ENCODE measurements around the gene SLC12A3. TPM values are rescaled to one million over a fixed set of nuclear protein-coding genes. Genes with fewer than 3 reads are reported as not detected.
"Not testable (repeated sequence)": the region's sequence is repeated elsewhere in the genome, so short reads cannot be mapped to it uniquely, and the experiment has no call there.

The SLC12A3 gene
- total and polyA plus RNA-seq, 5 donors from 2014 or later, result not detected

DNA sequence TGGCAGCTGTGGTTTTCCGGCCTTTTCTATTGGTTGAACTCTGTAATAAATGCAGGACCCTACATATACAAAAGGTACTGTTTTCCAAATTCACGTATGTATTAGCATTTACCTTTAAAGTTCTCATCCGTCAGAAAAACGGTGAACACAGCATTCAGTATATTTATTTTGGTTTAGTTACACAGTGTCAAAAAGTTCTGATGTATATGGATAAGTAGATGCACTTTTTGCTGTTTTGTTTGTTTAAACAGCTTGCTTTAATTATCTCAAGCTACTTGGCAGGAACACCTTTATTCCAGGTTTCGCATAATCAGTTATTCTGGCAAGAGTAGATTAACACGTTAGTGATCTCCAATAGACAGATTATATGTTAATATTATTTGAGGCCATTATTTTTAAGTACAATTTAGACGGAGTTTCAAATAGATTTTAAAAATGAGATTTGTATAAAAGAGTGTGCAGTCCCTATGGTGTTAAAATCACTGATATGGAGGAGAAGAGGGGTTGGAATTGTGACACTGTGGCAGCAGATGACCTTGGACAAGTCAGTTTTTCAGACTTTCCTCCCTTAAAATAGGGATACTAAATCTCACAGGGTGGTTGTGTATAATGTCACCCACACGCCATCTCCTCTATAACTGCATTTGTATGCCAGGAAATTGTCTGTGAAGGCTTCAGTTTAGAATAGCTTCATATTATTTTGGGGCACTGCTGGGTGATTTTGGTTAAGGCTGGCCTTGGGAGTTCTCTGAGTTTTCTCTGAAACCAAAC is 69.0 kb downstream of the SLC12A3 start:
- Histone ChIP-seq H3K27me3 (ENCODE audit: control insufficient read depth, insufficient read depth, low read length) (no peaks in the 10 kb centered on the region), H3K36me3 (ENCODE audit: control insufficient read depth, insufficient read depth, low read length) (peaks cover 40% of the 10 kb centered on the region), H3K9me3 (ENCODE audit: control insufficient read depth in 2 of 2, low read length in 2 of 2) (no peaks in the 10 kb centered on the region), H3K27ac (ENCODE audit: insufficient read depth, low read length, poor library complexity, severe bottlenecking) (peak overlapping the region; percentile 89), H3K4me1 (ENCODE audit: control insufficient read depth, insufficient read depth, low read length, poor library complexity, severe bottlenecking) (peaks cover 62% of the 10 kb centered on the region), H3K4me3 (ENCODE audit: low read depth, low read length) (peak overlapping the region; percentile 99)
- H3K36me3 Mint-ChIP-seq, result peaks cover 38% of the 10 kb centered on the region
- ATAC-seq (ENCODE audit: low read depth in 2 of 2), result no peak
- no peaks in the 10 kb centered on the region for H3K9me3 Mint-ChIP-seq
- DNase-seq, result peak in 1 of 3 donors; percentile 26
- peaks cover 5% of the 10 kb centered on the region for H3K27me3 Mint-ChIP-seq
- peak overlapping the region; percentile 94 to 99 (median 99) for H3K4me3 Mint-ChIP-seq
- H3K27ac Mint-ChIP-seq, result peak overlapping the region; percentile 91 to 98 (median 95)
- H3K4me1 Mint-ChIP-seq, result peaks cover 30 to 63% (median 47%) of the 10 kb centered on the region in 4 donors

DNA sequence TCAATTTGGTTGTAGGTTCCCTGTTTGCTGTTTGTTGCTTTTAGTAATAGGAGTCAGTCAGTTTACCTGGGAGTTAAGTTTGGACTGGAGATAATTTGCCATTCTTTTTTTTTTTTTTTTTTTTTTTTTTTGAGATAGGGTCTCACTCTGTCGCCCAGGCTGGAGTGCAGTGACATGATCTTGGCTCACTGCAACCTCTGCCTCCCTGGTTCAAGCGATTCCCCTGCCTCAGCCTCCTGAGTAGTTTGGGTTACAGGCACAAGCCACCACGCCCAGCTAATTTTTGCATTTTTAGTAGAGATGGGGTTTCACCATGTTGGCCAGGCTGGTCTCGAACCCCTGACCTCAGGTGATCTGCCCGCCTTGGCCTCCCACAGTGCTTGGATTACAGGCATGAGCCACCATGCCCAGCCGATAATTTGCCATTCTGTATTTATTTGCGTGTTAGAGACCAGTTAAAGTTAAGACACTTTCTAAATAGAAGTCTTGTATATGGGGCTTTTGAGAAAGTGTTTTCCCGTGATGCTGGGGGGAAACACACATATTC is 69.7 kb downstream of the SLC12A3 start:
- H3K27ac Mint-ChIP-seq, result peak overlapping the region; percentile 84 to 95 (median 91)
- H3K36me3 Mint-ChIP-seq, result peaks cover 45% of the 10 kb centered on the region
- not testable (repeated sequence) for DNase-seq; ATAC-seq (ENCODE audit: low read depth in 2 of 2); H3K9me3 Mint-ChIP-seq; H3K27me3 Mint-ChIP-seq; H3K27me3 ChIP-seq (ENCODE audit: control insufficient read depth, insufficient read depth, low read length); H3K9me3 ChIP-seq (ENCODE audit: control insufficient read depth in 2 of 2, low read length in 2 of 2)
- H3K36me3 ChIP-seq (ENCODE audit: control insufficient read depth, insufficient read depth, low read length), result peaks cover 46% of the 10 kb centered on the region
- H3K27ac ChIP-seq (ENCODE audit: insufficient read depth, low read length, poor library complexity, severe bottlenecking), result peak overlapping the region; percentile 89
- H3K4me1 ChIP-seq (ENCODE audit: control insufficient read depth, insufficient read depth, low read length, poor library complexity, severe bottlenecking), result peaks cover 68% of the 10 kb centered on the region
- peak overlapping the region; percentile 99 for H3K4me3 ChIP-seq (ENCODE audit: low read depth, low read length)
- H3K4me3 Mint-ChIP-seq, result peak overlapping the region; percentile 94 to 99 (median 99)
- peaks cover 33 to 69% (median 54%) of the 10 kb centered on the region in 4 donors for H3K4me1 Mint-ChIP-seq

DNA sequence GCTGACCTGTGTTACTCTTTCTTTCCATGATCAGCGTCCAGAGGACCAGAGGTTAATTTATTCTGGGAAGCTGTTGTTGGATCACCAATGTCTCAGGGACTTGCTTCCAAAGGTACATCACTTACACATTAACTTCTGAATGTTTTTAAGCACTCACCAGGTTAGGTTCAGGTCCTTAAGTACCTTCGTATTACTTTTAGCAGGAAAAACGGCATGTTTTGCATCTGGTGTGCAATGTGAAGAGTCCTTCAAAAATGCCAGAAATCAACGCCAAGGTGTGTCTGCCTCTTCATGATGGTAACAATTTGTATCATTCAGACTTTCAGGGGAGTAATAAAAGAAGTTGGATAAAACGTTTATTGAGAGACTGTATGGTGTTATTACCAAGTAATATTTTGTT is 70.2 kb downstream of the SLC12A3 start:
- H3K27me3 ChIP-seq (ENCODE audit: control insufficient read depth, insufficient read depth, low read length), result no peaks in the 10 kb centered on the region
- H3K36me3 ChIP-seq (ENCODE audit: control insufficient read depth, insufficient read depth, low read length), result peaks cover 51% of the 10 kb centered on the region
- H3K27ac ChIP-seq (ENCODE audit: insufficient read depth, low read length, poor library complexity, severe bottlenecking), result peak overlapping the region; percentile 89
- no peak for DNase-seq
- Mint-ChIP-seq H3K27ac (peak overlapping the region; percentile 22 to 95 (median 84)), H3K9me3 (no peaks in the 10 kb centered on the region), H3K27me3 (peaks cover 5% of the 10 kb centered on the region), H3K36me3 (peaks cover 50% of the 10 kb centered on the region), H3K4me3 (peak overlapping the region; percentile 94 to 99 (median 99)), H3K4me1 (peaks cover 33 to 74% (median 57%) of the 10 kb centered on the region in 4 donors)
- H3K4me3 ChIP-seq (ENCODE audit: low read depth, low read length), result peak overlapping the region; percentile 99
- peaks cover 73% of the 10 kb centered on the region for H3K4me1 ChIP-seq (ENCODE audit: control insufficient read depth, insufficient read depth, low read length, poor library complexity, severe bottlenecking)
- no peaks in the 10 kb centered on the region for H3K9me3 ChIP-seq (ENCODE audit: control insufficient read depth in 2 of 2, low read length in 2 of 2)
- no peak for ATAC-seq (ENCODE audit: low read depth in 2 of 2)

DNA sequence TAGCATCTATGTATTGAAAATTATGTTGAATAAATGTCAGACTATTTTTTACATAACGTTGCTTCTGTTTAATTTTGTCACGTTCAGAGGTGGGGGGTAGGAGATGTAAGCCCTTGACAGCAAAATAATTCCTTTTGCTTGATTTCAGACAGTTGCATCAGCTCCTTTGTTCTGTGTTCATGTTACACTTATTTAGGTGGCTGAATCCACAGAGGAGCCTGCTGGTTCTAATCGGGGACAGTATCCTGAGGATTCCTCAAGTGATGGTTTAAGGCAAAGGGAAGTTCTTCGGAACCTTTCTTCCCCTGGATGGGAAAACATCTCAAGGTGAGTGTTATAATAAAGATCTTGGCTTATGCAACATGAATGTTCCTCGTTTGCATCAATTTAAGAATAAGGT is 71.5 kb downstream of the SLC12A3 start:
- DNase-seq (no peak), ATAC-seq (ENCODE audit: low read depth in 2 of 2) (no peak)
- peaks cover 33 to 68% (median 57%) of the 10 kb centered on the region in 4 donors for H3K4me1 Mint-ChIP-seq
- no peaks in the 10 kb centered on the region for H3K9me3 Mint-ChIP-seq
- H3K4me3 Mint-ChIP-seq, result peak overlapping the region in 3 of 4 donors; percentile 94 to 99 (median 99)
- Histone ChIP-seq H3K36me3 (ENCODE audit: control insufficient read depth, insufficient read depth, low read length) (peaks cover 64% of the 10 kb centered on the region), H3K4me1 (ENCODE audit: control insufficient read depth, insufficient read depth, low read length, poor library complexity, severe bottlenecking) (peaks cover 71% of the 10 kb centered on the region), H3K27me3 (ENCODE audit: control insufficient read depth, insufficient read depth, low read length) (no peaks in the 10 kb centered on the region), H3K9me3 (ENCODE audit: control insufficient read depth in 2 of 2, low read length in 2 of 2) (no peaks in the 10 kb centered on the region), H3K27ac (ENCODE audit: insufficient read depth, low read length, poor library complexity, severe bottlenecking) (peak overlapping the region; percentile 85), H3K4me3 (ENCODE audit: low read depth, low read length) (peak overlapping the region; percentile 99)
- peaks cover 5% of the 10 kb centered on the region for H3K27me3 Mint-ChIP-seq
- peak overlapping the region in 2 of 3 donors; percentile 34 to 40 for H3K27ac Mint-ChIP-seq
- H3K36me3 Mint-ChIP-seq, result peaks cover 53% of the 10 kb centered on the region

DNA sequence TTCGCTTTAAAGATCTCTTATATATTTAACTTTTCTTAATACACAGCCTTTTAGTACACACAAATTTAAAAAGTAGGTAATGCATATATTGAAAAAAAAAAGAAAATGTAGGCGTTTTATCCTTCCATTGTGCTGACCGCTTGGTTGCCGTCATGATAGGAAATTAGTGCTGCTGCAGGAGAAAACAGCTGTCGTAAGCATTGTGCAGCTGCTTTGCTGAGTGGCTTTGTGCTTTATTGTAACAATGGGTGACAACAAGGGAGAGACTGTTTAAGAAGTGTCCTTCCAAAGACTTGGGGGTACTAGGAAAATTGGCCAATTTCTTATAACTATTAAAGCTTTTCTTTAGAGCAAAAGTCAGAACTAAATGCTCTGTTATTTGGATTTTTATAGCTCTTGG is 71.9 kb downstream of the SLC12A3 start:
- H3K36me3 ChIP-seq (ENCODE audit: control insufficient read depth, insufficient read depth, low read length), result peaks cover 69% of the 10 kb centered on the region
- no peaks in the 10 kb centered on the region for H3K9me3 ChIP-seq (ENCODE audit: control insufficient read depth in 2 of 2, low read length in 2 of 2)

DNA sequence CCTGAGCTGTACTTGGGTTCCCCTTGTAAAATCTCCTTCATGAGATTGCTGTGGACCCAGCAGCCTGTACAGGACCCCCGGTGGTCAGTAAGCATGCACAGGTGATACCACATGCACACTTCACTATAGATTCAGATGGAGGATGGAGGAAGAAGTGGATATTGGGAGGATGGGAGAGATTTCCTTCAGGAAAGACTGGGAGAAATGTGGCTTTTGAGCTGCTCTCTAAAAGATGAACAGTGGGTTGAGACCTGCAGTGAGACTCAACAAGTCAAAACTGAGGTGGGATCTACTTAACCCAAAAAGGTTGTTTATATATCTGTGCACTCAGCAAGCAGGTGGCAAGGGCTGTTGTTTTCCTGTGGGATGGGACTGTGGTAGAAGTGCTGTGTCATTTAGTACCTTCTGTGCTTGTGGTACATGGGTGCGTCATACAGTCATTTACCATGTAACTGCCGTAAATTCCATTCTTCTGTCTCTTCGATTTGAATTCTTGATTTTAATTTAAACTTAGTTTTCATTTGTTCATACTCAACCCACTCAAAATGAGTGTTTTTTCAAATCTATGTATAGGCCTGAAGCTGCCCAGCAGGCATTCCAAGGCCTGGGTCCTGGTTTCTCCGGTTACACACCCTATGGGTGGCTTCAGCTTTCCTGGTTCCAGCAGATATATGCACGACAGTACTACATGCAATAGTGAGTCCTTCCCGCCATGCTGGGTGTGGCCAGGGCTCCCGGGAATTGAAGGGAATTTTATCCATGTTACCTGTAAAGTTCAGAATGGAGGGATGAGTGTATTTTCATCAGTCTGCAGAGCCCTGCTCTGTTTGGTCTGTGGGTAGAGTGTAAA is 73.9 kb downstream of the SLC12A3 start:
- H3K36me3 Mint-ChIP-seq, result peaks cover 70% of the 10 kb centered on the region
- Histone ChIP-seq H3K27ac (ENCODE audit: insufficient read depth, low read length, poor library complexity, severe bottlenecking) (peak overlapping the region; percentile 85), H3K4me3 (ENCODE audit: low read depth, low read length) (peak overlapping the region; percentile 70), H3K9me3 (ENCODE audit: control insufficient read depth in 2 of 2, low read length in 2 of 2) (no peaks in the 10 kb centered on the region), H3K36me3 (ENCODE audit: control insufficient read depth, insufficient read depth, low read length) (peaks cover 88% of the 10 kb centered on the region), H3K4me1 (ENCODE audit: control insufficient read depth, insufficient read depth, low read length, poor library complexity, severe bottlenecking) (peaks cover 72% of the 10 kb centered on the region), H3K27me3 (ENCODE audit: control insufficient read depth, insufficient read depth, low read length) (no peaks in the 10 kb centered on the region)
- H3K27ac Mint-ChIP-seq, result peak overlapping the region; percentile 87 to 95 (median 93)
- H3K4me3 Mint-ChIP-seq, result peak overlapping the region; percentile 68 to 99 (median 80)
- DNase-seq, result peak; percentile 43 to 89 (median 70)
- H3K4me1 Mint-ChIP-seq, result peaks cover 44 to 80% (median 64%) of the 10 kb centered on the region in 4 donors
- no peaks in the 10 kb centered on the region for H3K27me3 Mint-ChIP-seq
- peak; percentile 80 to 82 for ATAC-seq (ENCODE audit: low read depth in 2 of 2)
- no peaks in the 10 kb centered on the region for H3K9me3 Mint-ChIP-seq

More for the DNA sequence above, 71.9 kb downstream of the SLC12A3 start:
- H3K27ac ChIP-seq (ENCODE audit: insufficient read depth, low read length, poor library complexity, severe bottlenecking), result peak overlapping the region; percentile 85
- Mint-ChIP-seq H3K4me3 (peak overlapping the region in 3 of 4 donors; percentile 3 to 99 (median 22)), H3K4me1 (peaks cover 33 to 68% (median 59%) of the 10 kb centered on the region in 4 donors), H3K9me3 (no peaks in the 10 kb centered on the region), H3K27me3 (peaks cover 1% of the 10 kb centered on the region), H3K27ac (peak overlapping the region in 1 of 3 donors; percentile 23), H3K36me3 (peaks cover 56% of the 10 kb centered on the region)
- ATAC-seq (ENCODE audit: low read depth in 2 of 2) (no peak), DNase-seq (no peak)
- peaks cover 68% of the 10 kb centered on the region for H3K4me1 ChIP-seq (ENCODE audit: control insufficient read depth, insufficient read depth, low read length, poor library complexity, severe bottlenecking)
- peak overlapping the region; percentile 99 for H3K4me3 ChIP-seq (ENCODE audit: low read depth, low read length)
- H3K27me3 ChIP-seq (ENCODE audit: control insufficient read depth, insufficient read depth, low read length), result no peaks in the 10 kb centered on the region

DNA sequence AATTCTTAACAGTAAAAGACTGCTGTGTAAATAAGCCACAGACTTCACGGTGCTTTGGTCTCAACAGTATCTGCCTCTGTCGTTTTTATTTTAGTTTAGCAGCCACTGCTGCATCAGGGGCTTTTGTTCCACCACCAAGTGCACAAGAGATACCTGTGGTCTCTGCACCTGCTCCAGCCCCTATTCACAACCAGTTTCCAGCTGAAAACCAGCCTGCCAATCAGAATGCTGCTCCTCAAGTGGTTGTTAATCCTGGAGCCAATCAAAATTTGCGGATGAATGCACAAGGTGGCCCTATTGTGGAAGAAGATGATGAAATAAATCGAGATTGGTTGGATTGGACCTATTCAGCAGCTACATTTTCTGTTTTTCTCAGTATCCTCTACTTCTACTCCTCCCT is 74.8 kb downstream of the SLC12A3 start:
- Histone ChIP-seq H3K9me3 (ENCODE audit: control insufficient read depth in 2 of 2, low read length in 2 of 2) (no peaks in the 10 kb centered on the region), H3K4me3 (ENCODE audit: low read depth, low read length) (peak overlapping the region; percentile 70), H3K4me1 (ENCODE audit: control insufficient read depth, insufficient read depth, low read length, poor library complexity, severe bottlenecking) (peaks cover 64% of the 10 kb centered on the region), H3K36me3 (ENCODE audit: control insufficient read depth, insufficient read depth, low read length) (peaks cover 97% of the 10 kb centered on the region), H3K27ac (ENCODE audit: insufficient read depth, low read length, poor library complexity, severe bottlenecking) (peak overlapping the region; percentile 85), H3K27me3 (ENCODE audit: control insufficient read depth, insufficient read depth, low read length) (no peaks in the 10 kb centered on the region)
- H3K4me1 Mint-ChIP-seq, result peaks cover 39 to 79% (median 60%) of the 10 kb centered on the region in 4 donors
- H3K27me3 Mint-ChIP-seq, result no peaks in the 10 kb centered on the region
- peak overlapping the region; percentile 85 to 95 (median 93) for H3K27ac Mint-ChIP-seq
- peak overlapping the region in 2 of 4 donors; percentile 83 to 99 for H3K4me3 Mint-ChIP-seq
- peaks cover 67% of the 10 kb centered on the region for H3K36me3 Mint-ChIP-seq
- H3K9me3 Mint-ChIP-seq, result no peaks in the 10 kb centered on the region
- no peak for DNase-seq
- ATAC-seq (ENCODE audit: low read depth in 2 of 2), result peak in 1 of 2 donors; percentile 36

All from CD4-positive, CD25-positive, alpha-beta regulatory T cell (primary cell).